PC-9 (cell line): Measurements from ENCODE around the gene DKK3. TPM values are rescaled to one million over a fixed set of nuclear protein-coding genes. Genes with fewer than 3 reads are reported as not detected.

ENCODE experiments used
- BruUV-seq: library from RNA; stranded (reverse); fragments of 400-500 nt; replicated peaks from 2 replicates; lab custom pipeline; 2021; lab: Mats Ljungman, UMichigan
- CTCF ChIA-PET: fragments of 300-600 bp; sonication (Branson Sonifier 250); formaldehyde crosslinking; loops from one replicate; lab custom pipeline; 2022; ENCODE audit warnings: antibody characterized with exemption; lab: Charles Lee
- POLR2A ChIA-PET: fragments of 300-600 bp; sonication (Branson Sonifier 250); formaldehyde crosslinking; loops from one replicate; lab custom pipeline; 2022; ENCODE audit warnings: antibody characterized with exemption; ENCODE audit not compliant: unreplicated experiment; lab: Charles Lee
- DNase-seq, 2 experiments: peaks; one replicate each; pipeline versions ENCODE4 v3.0.0 to v3.0.0-alpha.2; 2015 to 2022; ENCODE audit warnings: mixed read lengths in 1 of 2
- H2AFZ ChIP-seq: fragments of 200-600 bp; sonication (generic); 2 replicates; pipeline ENCODE4 v1.8.1; 2017; ENCODE audit warnings: antibody characterized with exemption
- H3F3A ChIP-seq: fragments of 200-600 bp; sonication (generic); 2 replicates; pipeline ENCODE4 v1.8.1; 2017; ENCODE audit warnings: antibody characterized with exemption, mild to moderate bottlenecking, low read depth; ENCODE audit not compliant: insufficient read depth
- H3K27ac ChIP-seq: fragments of 200-600 bp; sonication (generic); 2 replicates; pipeline ENCODE4 v1.6.1; 2016; ENCODE audit warnings: mixed run types
- H3K27me3 ChIP-seq: fragments of 200-600 bp; sonication (generic); 2 replicates; pipeline ENCODE4 v1.6.1; 2016; ENCODE audit warnings: low read depth, mixed run types; ENCODE audit not compliant: insufficient read depth
- H3K36me3 ChIP-seq: fragments of 200-600 bp; sonication (generic); 2 replicates; pipeline ENCODE4 v1.6.1; 2016; ENCODE audit warnings: low read depth, mixed run types
- H3K4me1 ChIP-seq: fragments of 200-600 bp; sonication (generic); replicated peaks from 2 replicates; pipeline ENCODE4 v1.6.1; 2016; ENCODE audit warnings: mixed run types; ENCODE audit not compliant: insufficient read depth
- H3K4me2 ChIP-seq: fragments of 200-600 bp; sonication (generic); 2 replicates; pipeline ENCODE4 v1.6.1; 2017; ENCODE audit warnings: mixed run types
- H3K4me3 ChIP-seq: fragments of 200-600 bp; sonication (generic); 2 replicates; pipeline ENCODE4 v1.6.1; 2016; ENCODE audit warnings: mixed run types
- H3K79me2 ChIP-seq: fragments of 200-600 bp; sonication (generic); 2 replicates; pipeline ENCODE4 v1.6.1; 2017; ENCODE audit warnings: low read depth, mixed run types
- H3K9me2 ChIP-seq: fragments of 200-600 bp; sonication (generic); 2 replicates; pipeline ENCODE4 v1.8.1; 2017; ENCODE audit warnings: mild to moderate bottlenecking; ENCODE audit not compliant: insufficient read depth
- H3K9me3 ChIP-seq: fragments of 200-600 bp; sonication (generic); 2 replicates; pipeline ENCODE4 v1.8.1; 2016; ENCODE audit warnings: low read depth; ENCODE audit not compliant: insufficient read depth
- H4K20me1 ChIP-seq: fragments of 200-600 bp; sonication (generic); 2 replicates; pipeline ENCODE4 v1.8.1; 2017; ENCODE audit not compliant: insufficient read depth
- EZH2 ChIP-seq: fragments of 200-600 bp; sonication (generic); IDR thresholded peaks from 2 replicates; pipeline ENCODE4 v1.8.0; 2017; ENCODE audit warnings: antibody characterized with exemption, low read depth
- intact Hi-C: fragments of 100-400 bp; cut with micrococcal nuclease; formaldehyde crosslinking; loops from one replicate; pipeline ENCODE4 v1.10.0; 2022; ENCODE audit not compliant: unreplicated experiment
- total RNA-seq: library from RNA; stranded (reverse); gene quantifications from 2 replicates; pipeline ENCODE4 v1.2.3, GENCODE V29; 2021
- TF ChIP-seq, protein P1 (sequence below): fragments of 200-600 bp; sonication (generic); conservative IDR thresholded peaks from 2 replicates; pipeline ENCODE4 v1.6.1; 2017; ENCODE audit warnings: mixed run types, antibody characterized with exemption, mild to moderate bottlenecking, moderate library complexity

Gene DKK3
- total RNA-seq, 1 experiment from 2014 or later: 11.5 TPM

DNA sequence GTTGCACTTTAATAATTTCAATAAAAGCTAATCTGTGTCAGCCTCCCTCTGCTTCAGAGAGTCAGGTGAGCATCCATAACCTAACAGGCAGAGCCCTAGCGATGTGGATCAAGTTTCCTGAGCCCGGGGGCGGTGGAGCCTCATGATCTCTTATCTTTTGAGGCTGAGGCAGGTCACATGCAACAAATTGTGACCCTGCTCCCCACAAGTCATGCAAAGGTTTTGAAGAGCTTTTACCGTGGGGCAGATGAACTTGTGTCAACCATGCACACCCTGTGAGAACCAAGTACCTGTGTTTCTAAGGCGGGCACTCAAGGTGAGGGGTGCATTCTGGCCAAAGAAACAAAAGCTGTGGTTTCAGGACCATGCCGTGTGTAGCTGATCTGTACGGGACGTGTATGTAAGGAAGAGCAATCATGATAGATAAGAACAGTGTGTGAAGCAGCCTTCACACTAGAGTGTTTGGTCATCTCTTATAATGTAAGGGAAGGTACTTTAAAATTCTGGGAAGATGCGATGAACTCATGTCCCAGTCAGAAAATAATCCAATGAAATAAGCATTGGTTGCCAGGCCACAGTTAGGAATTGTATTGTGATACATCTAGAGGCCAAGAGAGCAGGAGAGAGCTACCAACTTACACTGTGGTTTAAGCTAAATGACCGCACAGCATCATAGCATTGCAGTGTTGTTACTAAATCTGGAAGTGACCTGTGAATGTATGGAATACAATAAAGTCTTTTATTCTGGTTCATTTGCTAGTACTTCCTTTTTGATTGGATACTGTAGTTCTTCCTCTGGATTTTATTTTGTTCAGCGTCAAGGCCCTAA, 49.8 kb downstream of the DKK3 start:
- H3K4me3 ChIP-seq: no peak overlapping the region
- H3K27ac ChIP-seq: no peak overlapping the region
- H3K36me3 ChIP-seq: peaks cover 10% of the 10 kb centered on the region; the same call in 1 of the 2 replicates
- no TSS peak for BruUV-seq
- H3F3A ChIP-seq: no peaks in the 10 kb centered on the region
- no peak overlapping the region for H2AFZ ChIP-seq
- H4K20me1 ChIP-seq: no peaks in the 10 kb centered on the region
- H3K4me1 ChIP-seq: no peaks in the 10 kb centered on the region
- no peak for DNase-seq
- POLR2A ChIA-PET: interaction anchor here (0.6 kb wide), 1 partner anchor 45 kb away, joined by 3 read pairs; no protein-coding TSS in a partner anchor
- no peaks in the 10 kb centered on the region for H3K27me3 ChIP-seq
- intact Hi-C loops: no loop called here
- H3K79me2 ChIP-seq: no peaks in the 10 kb centered on the region
- CTCF ChIA-PET: no interaction called here
- no peak overlapping the region for H3K4me2 ChIP-seq
- H3K9me3 ChIP-seq: no peaks in the 10 kb centered on the region
- no peaks in the 10 kb centered on the region for H3K9me2 ChIP-seq
- TF ChIP-seq, protein P1, sequence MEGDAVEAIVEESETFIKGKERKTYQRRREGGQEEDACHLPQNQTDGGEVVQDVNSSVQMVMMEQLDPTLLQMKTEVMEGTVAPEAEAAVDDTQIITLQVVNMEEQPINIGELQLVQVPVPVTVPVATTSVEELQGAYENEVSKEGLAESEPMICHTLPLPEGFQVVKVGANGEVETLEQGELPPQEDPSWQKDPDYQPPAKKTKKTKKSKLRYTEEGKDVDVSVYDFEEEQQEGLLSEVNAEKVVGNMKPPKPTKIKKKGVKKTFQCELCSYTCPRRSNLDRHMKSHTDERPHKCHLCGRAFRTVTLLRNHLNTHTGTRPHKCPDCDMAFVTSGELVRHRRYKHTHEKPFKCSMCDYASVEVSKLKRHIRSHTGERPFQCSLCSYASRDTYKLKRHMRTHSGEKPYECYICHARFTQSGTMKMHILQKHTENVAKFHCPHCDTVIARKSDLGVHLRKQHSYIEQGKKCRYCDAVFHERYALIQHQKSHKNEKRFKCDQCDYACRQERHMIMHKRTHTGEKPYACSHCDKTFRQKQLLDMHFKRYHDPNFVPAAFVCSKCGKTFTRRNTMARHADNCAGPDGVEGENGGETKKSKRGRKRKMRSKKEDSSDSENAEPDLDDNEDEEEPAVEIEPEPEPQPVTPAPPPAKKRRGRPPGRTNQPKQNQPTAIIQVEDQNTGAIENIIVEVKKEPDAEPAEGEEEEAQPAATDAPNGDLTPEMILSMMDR: no peak
- no peak for TF ChIP-seq EZH2

DNA sequence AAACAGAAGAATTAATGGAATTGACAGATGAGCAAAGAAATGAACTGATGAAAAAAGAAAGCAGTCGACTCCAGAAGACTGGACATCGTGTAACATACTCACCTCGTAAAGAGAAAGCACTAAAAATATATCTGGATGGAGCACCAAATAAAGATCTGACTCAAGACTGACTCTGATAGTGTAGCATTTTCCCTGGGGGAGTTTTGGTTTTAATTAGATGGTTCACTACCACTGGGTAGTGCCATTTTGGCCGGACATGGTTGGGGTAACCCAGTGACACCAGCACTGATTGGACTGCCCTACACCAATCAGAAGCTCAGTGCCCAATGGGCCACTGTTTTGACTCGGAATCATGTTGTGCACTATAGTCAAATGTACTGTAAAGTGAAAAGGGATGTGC, 52.4 kb downstream of the DKK3 start:
- no peak overlapping the region for H3K4me3 ChIP-seq
- no peak overlapping the region for H2AFZ ChIP-seq
- ChIA-PET POLR2A (no interaction called here), CTCF (no interaction called here)
- H3K27ac ChIP-seq: no peak overlapping the region
- intact Hi-C loops: no loop called here
- H3K79me2 ChIP-seq: no peaks in the 10 kb centered on the region
- no peak overlapping the region for H3K4me2 ChIP-seq
- no peaks in the 10 kb centered on the region for H3K27me3 ChIP-seq
- H3K4me1 ChIP-seq: no peaks in the 10 kb centered on the region
- H4K20me1 ChIP-seq: no peaks in the 10 kb centered on the region
- no peaks in the 10 kb centered on the region for H3K9me2 ChIP-seq
- TF ChIP-seq EZH2: no peak
- TF ChIP-seq, protein P1: no peak
- no TSS peak for BruUV-seq
- peaks cover 10% of the 10 kb centered on the region; the same call in 1 of the 2 replicates for H3K36me3 ChIP-seq
- no peak for DNase-seq
- no peaks in the 10 kb centered on the region for H3K9me3 ChIP-seq
- no peaks in the 10 kb centered on the region for H3F3A ChIP-seq

GRCh38 chr11:11952036-11952435, 56.4 kb downstream of the DKK3 start:
- Histone ChIP-seq H3F3A (no peaks in the 10 kb centered on the region), H3K9me3 (no peaks in the 10 kb centered on the region), H2AFZ (no peak overlapping the region), H4K20me1 (no peaks in the 10 kb centered on the region), H3K27ac (no peak overlapping the region), H3K36me3 (peaks cover 10% of the 10 kb centered on the region; the same call in 1 of the 2 replicates), H3K79me2 (no peaks in the 10 kb centered on the region), H3K9me2 (no peaks in the 10 kb centered on the region), H3K27me3 (no peaks in the 10 kb centered on the region), H3K4me1 (no peaks in the 10 kb centered on the region), H3K4me3 (no peak overlapping the region), H3K4me2 (no peak overlapping the region)
- DNase-seq: no peak
- no peak for TF ChIP-seq EZH2
- TF ChIP-seq, protein P1: no peak
- CTCF ChIA-PET: no interaction called here
- intact Hi-C loops: no loop called here
- POLR2A ChIA-PET: no interaction called here
- no TSS peak for BruUV-seq
